Neural cell (in vitro differentiated cells): Measurements from ENCODE around the gene KLHDC4. TPM values are rescaled to one million over a fixed set of nuclear protein-coding genes. Genes with fewer than 3 reads are reported as not detected.

ENCODE experiments used
- H2AFZ ChIP-seq: fragments of 200-600, 300-800 bp; sonication (generic), shearing (Covaris generic); 2 replicates; pipeline ENCODE4 v1.6.0; 2014; ENCODE audit warnings: low read depth, mild to moderate bottlenecking, antibody characterized with exemption, low read length, moderate library complexity
- H3F3A ChIP-seq: fragments of 200-600 bp; shearing (Covaris generic); 2 replicates; pipeline ENCODE4 v1.6.1; 2016; ENCODE audit warnings: mild to moderate bottlenecking, moderate library complexity, mixed read lengths, antibody characterized with exemption, low read length; ENCODE audit not compliant: insufficient read depth, poor library complexity, severe bottlenecking
- H3K27ac ChIP-seq: fragments of 200-600, 300-800 bp; sonication (generic), shearing (Covaris generic); 2 replicates; pipeline ENCODE4 v1.5.1; 2014; ENCODE audit warnings: mild to moderate bottlenecking, low read length, moderate library complexity
- H3K27me3 ChIP-seq: fragments of 300-800, 200-600 bp; sonication (generic), shearing (Covaris generic); 2 replicates; pipeline ENCODE4 v1.6.0; 2014; ENCODE audit warnings: mild to moderate bottlenecking, low read depth, low read length, moderate library complexity; ENCODE audit not compliant: insufficient read depth
- H3K36me3 ChIP-seq: fragments of 300-800, 200-600 bp; sonication (generic), shearing (Covaris generic); 2 replicates; pipeline ENCODE4 v1.5.1; 2014; ENCODE audit warnings: mild to moderate bottlenecking, antibody characterized with exemption, low read length, moderate library complexity; ENCODE audit not compliant: insufficient read depth
- H3K4me2 ChIP-seq: fragments of 300-800, 200-600 bp; sonication (generic), shearing (Covaris generic); 2 replicates; pipeline ENCODE4 v1.6.0; 2014; ENCODE audit warnings: mild to moderate bottlenecking, low read length
- H3K4me3 ChIP-seq: fragments of 300-800, 200-600 bp; sonication (generic), shearing (Covaris generic); 2 replicates; pipeline ENCODE4 v1.5.1; 2014; ENCODE audit warnings: mild to moderate bottlenecking, low read length, moderate library complexity
- H3K79me2 ChIP-seq: fragments of 200-600 bp; shearing (Covaris generic); replicated peaks from 2 replicates; pipeline ENCODE4 v1.6.0; 2014; ENCODE audit warnings: mild to moderate bottlenecking, low read length, moderate library complexity; ENCODE audit not compliant: insufficient read depth
- H3K9ac ChIP-seq: fragments of 300-800, 200-600 bp; sonication (generic), shearing (Covaris generic); 2 replicates; pipeline ENCODE4 v1.6.1; 2016; ENCODE audit warnings: mild to moderate bottlenecking, low read length, mixed read lengths
- H3K9me2 ChIP-seq: fragments of 200-600 bp; shearing (Covaris generic); 2 replicates; pipeline ENCODE4 v1.6.1; 2016; ENCODE audit warnings: mild to moderate bottlenecking, low read length, mixed read lengths; ENCODE audit not compliant: insufficient read depth
- H3K9me3 ChIP-seq: fragments of 200-600, 300-800 bp; sonication (generic), shearing (Covaris generic); 2 replicates; pipeline ENCODE4 v1.6.1; 2016; ENCODE audit warnings: mild to moderate bottlenecking, mixed run types, low read length, moderate library complexity, mixed read lengths
- H4K20me1 ChIP-seq: fragments of 200-600 bp; shearing (Covaris generic); 2 replicates; pipeline ENCODE4 v1.6.1; 2016; ENCODE audit warnings: mild to moderate bottlenecking, mixed run types; ENCODE audit not compliant: insufficient read depth
- EP300 ChIP-seq: fragments of 450-650 bp; conservative IDR thresholded peaks from 2 replicates; pipeline ENCODE4 v1.6.1; 2014; ENCODE audit warnings: antibody characterized with exemption, mild to moderate bottlenecking, moderate library complexity; ENCODE audit not compliant: poor library complexity, severe bottlenecking
- EZH2 ChIP-seq: fragments of 200-600, 300-800 bp; shearing (Covaris generic), sonication (generic); IDR thresholded peaks from 2 replicates; pipeline ENCODE4 v1.6.1; 2014; ENCODE audit warnings: antibody characterized with exemption, low read length, borderline replicate concordance, mild to moderate bottlenecking; ENCODE audit not compliant: insufficient read depth, poor library complexity, severe bottlenecking
- MXI1 ChIP-seq: fragments of 450-650 bp; conservative IDR thresholded peaks from 2 replicates; pipeline ENCODE4 v1.6.1; 2014; ENCODE audit warnings: antibody characterized with exemption, mild to moderate bottlenecking; ENCODE audit not compliant: poor library complexity, severe bottlenecking
- POLR2AphosphoS5 ChIP-seq: IDR thresholded peaks from 2 replicates; pipeline ENCODE4 v1.6.1; 2012
- RAD21 ChIP-seq: fragments of 450-650 bp; conservative IDR thresholded peaks from 2 replicates; pipeline ENCODE4 v1.6.1; 2014; ENCODE audit warnings: antibody characterized with exemption, mild to moderate bottlenecking, moderate library complexity
- SMC3 ChIP-seq: fragments of 450-650 bp; conservative IDR thresholded peaks from 2 replicates; pipeline ENCODE4 v1.6.1; 2014; ENCODE audit warnings: antibody characterized with exemption, mild to moderate bottlenecking, moderate library complexity; ENCODE audit not compliant: poor library complexity
- TAF1 ChIP-seq: IDR thresholded peaks from 2 replicates; pipeline ENCODE4 v1.6.1; 2012; ENCODE audit warnings: low read depth
- polyA plus RNA-seq: library from polyadenylated mRNA; depleted of rRNA; stranded (reverse); fragments of >200 nt; gene quantifications from 2 replicates; pipeline ENCODE4 v1.2.3, GENCODE V29; 2014
- TF ChIP-seq, protein P1 (sequence below): IDR thresholded peaks from 2 replicates; pipeline ENCODE4 v1.6.1; 2012; ENCODE audit warnings: borderline replicate concordance
- TF ChIP-seq, protein P2 (sequence below): fragments of 450-650 bp; IDR thresholded peaks from 2 replicates; pipeline ENCODE4 v1.5.1; 2014; ENCODE audit warnings: antibody characterized with exemption, mild to moderate bottlenecking, moderate library complexity; ENCODE audit not compliant: poor library complexity, severe bottlenecking

Gene KLHDC4
- polyA plus RNA-seq, 1 donor from 2014 or later, result 27.5 TPM

DNA sequence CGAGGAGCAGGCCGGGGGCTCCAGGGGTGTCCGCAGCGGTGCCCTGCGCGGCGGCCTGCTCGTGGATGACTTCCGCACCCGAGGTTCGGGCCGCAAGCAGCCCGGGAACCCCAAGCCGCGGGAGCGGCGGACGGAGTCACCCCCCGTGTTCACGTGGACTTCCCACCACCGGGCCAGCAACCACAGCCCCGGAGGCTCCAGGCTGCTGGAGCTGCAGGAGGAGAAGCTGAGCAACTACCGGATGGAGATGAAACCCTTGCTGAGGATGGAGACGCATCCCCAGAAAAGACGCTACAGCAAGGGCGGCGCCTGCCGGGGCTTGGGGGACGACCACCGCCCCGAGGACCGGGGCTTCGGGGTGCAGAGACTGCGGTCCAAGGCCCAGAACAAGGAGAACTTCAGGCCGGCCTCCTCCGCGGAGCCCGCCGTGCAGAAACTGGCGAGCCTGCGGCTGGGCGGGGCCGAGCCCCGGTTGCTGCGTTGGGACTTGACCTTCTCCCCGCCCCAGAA, 75.8 kb downstream of the KLHDC4 start:
- H3K36me3 ChIP-seq, result no peaks in the 10 kb centered on the region

DNA sequence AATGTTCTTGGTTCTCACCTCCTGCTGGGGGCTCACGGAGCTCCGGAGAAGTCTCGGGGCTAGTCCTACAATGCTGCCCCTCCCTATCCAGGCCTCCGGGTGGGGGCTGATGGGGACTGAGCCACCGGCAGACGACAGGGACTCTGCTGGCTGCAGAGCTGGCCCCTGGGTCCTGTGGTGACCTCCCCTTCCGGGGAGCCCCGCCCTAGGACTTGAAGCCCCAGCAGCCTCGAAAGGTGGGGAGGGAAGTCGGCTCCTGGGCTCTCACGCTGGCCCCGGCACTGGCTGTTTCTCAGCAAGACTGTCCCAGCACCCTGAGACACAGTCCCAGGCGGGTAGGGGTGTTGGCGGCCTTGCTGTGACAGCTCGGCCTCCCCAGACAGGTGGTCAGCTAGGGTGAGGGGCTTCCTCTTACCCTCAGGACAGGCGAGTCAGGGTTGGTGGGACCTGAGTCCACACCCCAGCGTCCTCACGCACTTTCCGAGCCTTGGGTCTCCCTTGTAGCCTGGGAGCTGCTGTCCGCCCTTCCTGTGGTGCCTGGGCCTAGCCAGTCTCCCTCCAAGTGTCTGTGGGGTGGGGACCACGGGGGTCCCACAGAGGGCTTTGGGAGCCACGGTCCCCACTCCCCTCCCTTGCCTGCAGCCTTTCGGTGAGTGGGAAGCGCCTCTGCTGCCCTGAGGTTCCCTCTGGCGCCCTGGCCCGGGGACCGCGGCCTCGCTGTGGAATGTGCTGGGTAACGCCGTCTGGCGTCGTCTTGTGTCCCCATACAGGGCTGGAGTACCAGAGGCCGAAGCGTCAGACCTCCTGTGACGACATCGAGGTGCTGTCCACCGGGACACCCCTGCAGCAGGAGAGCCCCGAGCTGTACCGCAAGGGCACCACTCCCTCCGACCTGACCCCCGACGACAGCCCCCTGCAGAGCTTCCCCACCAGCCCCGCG, 76.6 kb downstream of the KLHDC4 start:
- no peak overlapping the region for H3K4me3 ChIP-seq
- H3K9me2 ChIP-seq, result no peaks in the 10 kb centered on the region
- H3K27ac ChIP-seq, result no peak overlapping the region
- TF ChIP-seq POLR2AphosphoS5, result no peak
- no peak for TF ChIP-seq SMC3
- TF ChIP-seq EP300, result no peak
- TF ChIP-seq MXI1, result no peak
- TF ChIP-seq, protein P1, sequence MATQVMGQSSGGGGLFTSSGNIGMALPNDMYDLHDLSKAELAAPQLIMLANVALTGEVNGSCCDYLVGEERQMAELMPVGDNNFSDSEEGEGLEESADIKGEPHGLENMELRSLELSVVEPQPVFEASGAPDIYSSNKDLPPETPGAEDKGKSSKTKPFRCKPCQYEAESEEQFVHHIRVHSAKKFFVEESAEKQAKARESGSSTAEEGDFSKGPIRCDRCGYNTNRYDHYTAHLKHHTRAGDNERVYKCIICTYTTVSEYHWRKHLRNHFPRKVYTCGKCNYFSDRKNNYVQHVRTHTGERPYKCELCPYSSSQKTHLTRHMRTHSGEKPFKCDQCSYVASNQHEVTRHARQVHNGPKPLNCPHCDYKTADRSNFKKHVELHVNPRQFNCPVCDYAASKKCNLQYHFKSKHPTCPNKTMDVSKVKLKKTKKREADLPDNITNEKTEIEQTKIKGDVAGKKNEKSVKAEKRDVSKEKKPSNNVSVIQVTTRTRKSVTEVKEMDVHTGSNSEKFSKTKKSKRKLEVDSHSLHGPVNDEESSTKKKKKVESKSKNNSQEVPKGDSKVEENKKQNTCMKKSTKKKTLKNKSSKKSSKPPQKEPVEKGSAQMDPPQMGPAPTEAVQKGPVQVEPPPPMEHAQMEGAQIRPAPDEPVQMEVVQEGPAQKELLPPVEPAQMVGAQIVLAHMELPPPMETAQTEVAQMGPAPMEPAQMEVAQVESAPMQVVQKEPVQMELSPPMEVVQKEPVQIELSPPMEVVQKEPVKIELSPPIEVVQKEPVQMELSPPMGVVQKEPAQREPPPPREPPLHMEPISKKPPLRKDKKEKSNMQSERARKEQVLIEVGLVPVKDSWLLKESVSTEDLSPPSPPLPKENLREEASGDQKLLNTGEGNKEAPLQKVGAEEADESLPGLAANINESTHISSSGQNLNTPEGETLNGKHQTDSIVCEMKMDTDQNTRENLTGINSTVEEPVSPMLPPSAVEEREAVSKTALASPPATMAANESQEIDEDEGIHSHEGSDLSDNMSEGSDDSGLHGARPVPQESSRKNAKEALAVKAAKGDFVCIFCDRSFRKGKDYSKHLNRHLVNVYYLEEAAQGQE, result no peak
- TF ChIP-seq RAD21, result no peak
- TF ChIP-seq, protein P2, sequence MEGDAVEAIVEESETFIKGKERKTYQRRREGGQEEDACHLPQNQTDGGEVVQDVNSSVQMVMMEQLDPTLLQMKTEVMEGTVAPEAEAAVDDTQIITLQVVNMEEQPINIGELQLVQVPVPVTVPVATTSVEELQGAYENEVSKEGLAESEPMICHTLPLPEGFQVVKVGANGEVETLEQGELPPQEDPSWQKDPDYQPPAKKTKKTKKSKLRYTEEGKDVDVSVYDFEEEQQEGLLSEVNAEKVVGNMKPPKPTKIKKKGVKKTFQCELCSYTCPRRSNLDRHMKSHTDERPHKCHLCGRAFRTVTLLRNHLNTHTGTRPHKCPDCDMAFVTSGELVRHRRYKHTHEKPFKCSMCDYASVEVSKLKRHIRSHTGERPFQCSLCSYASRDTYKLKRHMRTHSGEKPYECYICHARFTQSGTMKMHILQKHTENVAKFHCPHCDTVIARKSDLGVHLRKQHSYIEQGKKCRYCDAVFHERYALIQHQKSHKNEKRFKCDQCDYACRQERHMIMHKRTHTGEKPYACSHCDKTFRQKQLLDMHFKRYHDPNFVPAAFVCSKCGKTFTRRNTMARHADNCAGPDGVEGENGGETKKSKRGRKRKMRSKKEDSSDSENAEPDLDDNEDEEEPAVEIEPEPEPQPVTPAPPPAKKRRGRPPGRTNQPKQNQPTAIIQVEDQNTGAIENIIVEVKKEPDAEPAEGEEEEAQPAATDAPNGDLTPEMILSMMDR, result no peak
- no peak for TF ChIP-seq TAF1
- no peak for TF ChIP-seq EZH2
- H3K4me2 ChIP-seq, result no peak overlapping the region
- no peak overlapping the region for H2AFZ ChIP-seq
- no peak overlapping the region for H3K9ac ChIP-seq
- H3K79me2 ChIP-seq, result no peaks in the 10 kb centered on the region
- no peaks in the 10 kb centered on the region for H4K20me1 ChIP-seq
- no peaks in the 10 kb centered on the region for H3K36me3 ChIP-seq
- H3K9me3 ChIP-seq, result no peaks in the 10 kb centered on the region
- H3K27me3 ChIP-seq, result no peaks in the 10 kb centered on the region
- H3F3A ChIP-seq, result no peaks in the 10 kb centered on the region

More for the DNA sequence above, 75.8 kb downstream of the KLHDC4 start:
- Histone ChIP-seq H3K9ac (no peak overlapping the region), H3K79me2 (no peaks in the 10 kb centered on the region), H3K27ac (no peak overlapping the region), H3K4me3 (no peak overlapping the region), H3K27me3 (no peaks in the 10 kb centered on the region), H4K20me1 (no peaks in the 10 kb centered on the region), H3K9me2 (no peaks in the 10 kb centered on the region), H2AFZ (no peak overlapping the region), H3F3A (no peaks in the 10 kb centered on the region), H3K9me3 (no peaks in the 10 kb centered on the region), H3K4me2 (no peak overlapping the region)
- no peak for TF ChIP-seq EZH2
- TF ChIP-seq POLR2AphosphoS5, result no peak
- no peak for TF ChIP-seq RAD21
- TF ChIP-seq MXI1, result no peak
- TF ChIP-seq, protein P2, result no peak
